8988T (cell line): Measurements from ENCODE around the gene VCPKMT.
A peak's percentile ranks its signal among the peaks of the same experiment; 100 is the strongest.

ENCODE experiments used
- DNase-seq: peaks from one replicate; pipeline ENCODE4 v3.0.0; 2011

Gene VCPKMT

GRCh38 chr14:50116181-50116956, at the start of gene VCPKMT:
Gene VCPKMT, minus strand, starts transcription at chr14:50116572. Its CDS starts 20 bp downstream, at chr14:50116552.
- DNase-seq: peak; percentile 70

- DNase-seq: no peak
Measured at GRCh38 chr14:50156111-50156510, 39.7 kb upstream of the VCPKMT start.

GRCh38 chr14:50148799-50149198, 32.4 kb upstream of the VCPKMT start:
- no peak for DNase-seq

- no peak for DNase-seq
Measured at GRCh38 chr14:50139192-50139591, 22.8 kb upstream of the VCPKMT start.

GRCh38 chr14:50127802-50128201, 11.4 kb upstream of the VCPKMT start:
- DNase-seq: no peak

- no peak for DNase-seq
Measured at GRCh38 chr14:50123062-50123461, 6.7 kb upstream of the VCPKMT start.

- no peak for DNase-seq
Measured at GRCh38 chr14:50122291-50122690, 5.9 kb upstream of the VCPKMT start.

GRCh38 chr14:50121486-50121885, 5.1 kb upstream of the VCPKMT start:
- no peak for DNase-seq

GRCh38 chr14:50117456-50117855, 1.1 kb upstream of the VCPKMT start:
- no peak for DNase-seq

- no peak for DNase-seq
Measured at GRCh38 chr14:50116966-50117365, 594 bp upstream of the VCPKMT start.

GRCh38 chr14:50113381-50114035, 2.9 kb downstream of the VCPKMT start:
- no peak for DNase-seq

GRCh38 chr14:50110323-50111037, 5.9 kb downstream of the VCPKMT start:
- no peak for DNase-seq

GRCh38 chr14:50109342-50109741, 7.0 kb downstream of the VCPKMT start:
- no peak for DNase-seq

- DNase-seq: no peak
Measured at GRCh38 chr14:50107850-50108249, 8.5 kb downstream of the VCPKMT start.

GRCh38 chr14:50106178-50106577, 10.2 kb downstream of the VCPKMT start:
- no peak for DNase-seq

- no peak for DNase-seq
Measured at GRCh38 chr14:50103558-50103957, 12.8 kb downstream of the VCPKMT start.

GRCh38 chr14:50101417-50101816, 15.0 kb downstream of the VCPKMT start:
- DNase-seq: no peak

- no peak for DNase-seq
Measured at GRCh38 chr14:50100805-50101204, 15.6 kb downstream of the VCPKMT start.

- no peak for DNase-seq
Measured at GRCh38 chr14:50099335-50099734, 17.0 kb downstream of the VCPKMT start.

GRCh38 chr14:50095895-50096294, 20.5 kb downstream of the VCPKMT start:
- no peak for DNase-seq

- DNase-seq: no peak
Measured at GRCh38 chr14:50094056-50094755, 22.2 kb downstream of the VCPKMT start.

- no peak for DNase-seq
Measured at GRCh38 chr14:50093496-50093895, 22.9 kb downstream of the VCPKMT start.

GRCh38 chr14:50092006-50092555, 24.3 kb downstream of the VCPKMT start:
- no peak for DNase-seq
